Measurements from ENCODE around the gene ANKRD6.

GRCh38 chr6:89562093-89562973 lies 129.4 kb downstream of the ANKRD6 start:
- no peak for TF ChIP-seq CTCF (IDR thresholded peaks at IDR 0.05)
- no peak for TF ChIP-seq SIN3A (IDR thresholded peaks at IDR 0.05; ENCODE audit: borderline replicate concordance, insufficient read depth, low read depth, low read length)
